MCF 10A (cell line): Measurements from ENCODE around the gene MRPL38. TPM values are rescaled to one million over a fixed set of nuclear protein-coding genes. Genes with fewer than 3 reads are reported as not detected.

Experiments
- BruUV-seq: library from RNA; stranded (reverse); fragments of 400-500 nt; replicated peaks from 2 replicates; lab custom pipeline; 2021; lab: Mats Ljungman, UMichigan
- CTCF ChIA-PET: fragments of 300-600 bp; sonication (Branson Sonifier 250); formaldehyde crosslinking; extraction: SDS; loops from one replicate; lab custom pipeline; 2021; ENCODE audit warnings: antibody characterized with exemption, inconsistent platforms; lab: Yijun Ruan, JAX
- POLR2A ChIA-PET: fragments of 300-600, 350-650 bp; sonication (Branson Sonifier 250); formaldehyde crosslinking; extraction: SDS; loops from one replicate; lab custom pipeline; 2020; ENCODE audit warnings: antibody characterized with exemption, inconsistent platforms; lab: Yijun Ruan, JAX
- DNase-seq: peaks from one replicate; pipeline ENCODE4 v3.0.0-alpha.2; 2018; ENCODE audit not compliant: unreplicated experiment
- H3K27ac Mint-ChIP-seq: one replicate; pipeline ENCODE4 v1.8.0; 2022; ENCODE audit warnings: mild to moderate bottlenecking, low read depth, mixed read lengths; ENCODE audit not compliant: unreplicated experiment
- H3K27me3 Mint-ChIP-seq: one replicate; pipeline ENCODE4 v1.8.0; 2022; ENCODE audit warnings: mixed read lengths; ENCODE audit not compliant: insufficient read depth, unreplicated experiment
- H3K36me3 Mint-ChIP-seq: one replicate; pipeline ENCODE4 v1.8.0; 2022; ENCODE audit warnings: mild to moderate bottlenecking, moderate library complexity, mixed read lengths; ENCODE audit not compliant: insufficient read depth, unreplicated experiment
- H3K4me1 Mint-ChIP-seq: one replicate; pipeline ENCODE4 v1.8.0; 2022; ENCODE audit warnings: mixed read lengths; ENCODE audit not compliant: insufficient read depth, unreplicated experiment
- H3K4me3 Mint-ChIP-seq: one replicate; pipeline ENCODE4 v1.8.0; 2022; ENCODE audit warnings: mild to moderate bottlenecking, moderate library complexity, mixed read lengths; ENCODE audit not compliant: unreplicated experiment
- H3K9me3 Mint-ChIP-seq: one replicate; pipeline ENCODE4 v1.8.0; 2022; ENCODE audit warnings: mixed read lengths; ENCODE audit not compliant: unreplicated experiment
- intact Hi-C: fragments of 100-400 bp; cut with micrococcal nuclease; formaldehyde crosslinking; loops from 2 replicates; pipeline ENCODE4 v1.14.1; 2022
- total RNA-seq: library from RNA; stranded (reverse); gene quantifications from 2 replicates; pipeline ENCODE4 v1.2.3, GENCODE V29; 2022
- TF ChIP-seq, protein P1 (sequence below): fragments of 200-600 bp; IDR thresholded peaks from one replicate; pipeline ENCODE4 v1.8.0; 2022; ENCODE audit warnings: antibody characterized with exemption, mild to moderate bottlenecking; ENCODE audit not compliant: unreplicated experiment

The MRPL38 gene
- total RNA-seq, 1 experiment from 2014 or later: 111 TPM

- Mint-ChIP-seq H3K36me3 (peaks cover 28% of the 10 kb centered on the region), H3K4me3 (peak overlapping the region; percentile 86), H3K9me3 (no peaks in the 10 kb centered on the region), H3K4me1 (peaks cover 13% of the 10 kb centered on the region), H3K27me3 (no peaks in the 10 kb centered on the region), H3K27ac (peak overlapping the region; percentile 89)
- ChIA-PET POLR2A (interaction anchor here (0.5 to 6.7 kb wide), 25 partner anchors 12 to 858 kb away, joined by 3 to 164 read pairs (median 6); partner anchors contain the start of genes ACOX1, GALK1, ITGB4 and MRPL38), CTCF (interaction anchor here (0.5 to 4.6 kb wide), 16 partner anchors 9 to 310 kb away, joined by 3 to 36 read pairs (median 3); partner anchors contain the start of genes MRPL38, TRIM65 and WBP2)
- TF ChIP-seq, protein P1, sequence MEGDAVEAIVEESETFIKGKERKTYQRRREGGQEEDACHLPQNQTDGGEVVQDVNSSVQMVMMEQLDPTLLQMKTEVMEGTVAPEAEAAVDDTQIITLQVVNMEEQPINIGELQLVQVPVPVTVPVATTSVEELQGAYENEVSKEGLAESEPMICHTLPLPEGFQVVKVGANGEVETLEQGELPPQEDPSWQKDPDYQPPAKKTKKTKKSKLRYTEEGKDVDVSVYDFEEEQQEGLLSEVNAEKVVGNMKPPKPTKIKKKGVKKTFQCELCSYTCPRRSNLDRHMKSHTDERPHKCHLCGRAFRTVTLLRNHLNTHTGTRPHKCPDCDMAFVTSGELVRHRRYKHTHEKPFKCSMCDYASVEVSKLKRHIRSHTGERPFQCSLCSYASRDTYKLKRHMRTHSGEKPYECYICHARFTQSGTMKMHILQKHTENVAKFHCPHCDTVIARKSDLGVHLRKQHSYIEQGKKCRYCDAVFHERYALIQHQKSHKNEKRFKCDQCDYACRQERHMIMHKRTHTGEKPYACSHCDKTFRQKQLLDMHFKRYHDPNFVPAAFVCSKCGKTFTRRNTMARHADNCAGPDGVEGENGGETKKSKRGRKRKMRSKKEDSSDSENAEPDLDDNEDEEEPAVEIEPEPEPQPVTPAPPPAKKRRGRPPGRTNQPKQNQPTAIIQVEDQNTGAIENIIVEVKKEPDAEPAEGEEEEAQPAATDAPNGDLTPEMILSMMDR: peak; percentile 34
- intact Hi-C loops: loop anchor here (2.0 kb wide), 1 partner anchor 99 kb away; a partner anchor contains a TSS
- no TSS peak for BruUV-seq
- peak; percentile 76 for DNase-seq
These were observed 26.9 kb downstream of the MRPL38 start for GRCh38 chr17:75877752-75878173.

GRCh38 chr17:75876938-75877751 lies 27.5 kb downstream of the MRPL38 start:
- peaks cover 28% of the 10 kb centered on the region for H3K36me3 Mint-ChIP-seq
- intact Hi-C loops: loop anchor here (2.0 kb wide), 1 partner anchor 98 kb away; a partner anchor contains a TSS
- TF ChIP-seq, protein P1: no peak
- peaks cover 13% of the 10 kb centered on the region for H3K4me1 Mint-ChIP-seq
- peak overlapping the region; percentile 89 for H3K27ac Mint-ChIP-seq
- peak; percentile 98 for DNase-seq
- peak overlapping the region; percentile 86 for H3K4me3 Mint-ChIP-seq
- POLR2A ChIA-PET: interaction anchor here (0.5 to 6.7 kb wide), 22 partner anchors 9 to 858 kb away, joined by 3 to 164 read pairs (median 6); partner anchors contain the start of genes GALK1, ITGB4, MRPL38 and RECQL5
- BruUV-seq: no TSS peak
- CTCF ChIA-PET: interaction anchor here (0.5 to 4.6 kb wide), 16 partner anchors 9 to 309 kb away, joined by 3 to 36 read pairs (median 4); partner anchors contain the start of genes MRPL38, TRIM65 and WBP2
- no peaks in the 10 kb centered on the region for H3K9me3 Mint-ChIP-seq
- no peaks in the 10 kb centered on the region for H3K27me3 Mint-ChIP-seq

DNA sequence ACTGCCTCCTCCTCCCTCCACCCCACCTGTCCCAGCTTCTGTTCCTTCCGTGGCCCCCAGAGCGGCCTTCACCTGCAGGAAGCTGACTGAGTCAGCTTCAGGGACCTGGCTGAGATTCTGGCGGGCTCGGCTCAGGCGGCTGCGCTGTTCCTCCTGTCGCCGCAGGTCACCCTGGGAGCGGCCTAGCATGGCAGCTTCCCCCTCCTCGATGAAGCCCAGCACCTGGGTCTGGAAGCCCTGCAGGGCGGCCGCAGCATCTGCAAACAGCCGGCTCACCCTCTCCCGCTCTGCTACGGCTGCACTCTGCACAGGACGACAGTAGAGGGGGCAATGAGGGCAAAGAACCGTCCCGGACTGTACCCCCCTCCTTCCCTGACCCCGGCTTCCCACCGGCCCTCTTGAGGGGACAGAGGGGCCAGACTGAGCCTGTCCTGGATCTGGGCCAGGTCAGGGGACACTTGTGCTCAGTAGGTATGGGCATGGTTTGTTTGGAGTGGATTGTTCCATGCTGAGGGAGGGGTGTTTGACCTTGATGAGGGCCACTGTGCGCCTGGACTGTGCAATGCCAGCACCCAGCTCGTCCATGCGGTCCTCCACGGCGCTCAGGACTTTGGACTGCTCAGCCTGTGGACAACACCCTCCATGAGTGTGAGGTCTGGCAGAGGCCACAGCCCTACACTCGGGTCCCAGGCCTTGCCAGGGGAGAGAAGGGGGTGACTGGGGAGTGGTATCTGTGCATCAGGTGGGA lies 28.3 kb downstream of the MRPL38 start:
- DNase-seq: no peak
- CTCF ChIA-PET: interaction anchor here (0.7 to 4.6 kb wide), 12 partner anchors 8 to 242 kb away, joined by 3 to 36 read pairs (median 4); partner anchors contain the start of genes TRIM65 and WBP2
- Mint-ChIP-seq H3K9me3 (no peaks in the 10 kb centered on the region), H3K27me3 (no peaks in the 10 kb centered on the region), H3K27ac (peak overlapping the region; percentile 89), H3K4me3 (peak overlapping the region; percentile 86), H3K4me1 (peaks cover 13% of the 10 kb centered on the region), H3K36me3 (peaks cover 28% of the 10 kb centered on the region)
- POLR2A ChIA-PET: interaction anchor here (0.6 to 6.7 kb wide), 19 partner anchors 8 to 598 kb away, joined by 3 to 164 read pairs (median 4); partner anchors contain the start of genes GALK1, ITGB4, MRPL38 and RECQL5
- intact Hi-C loops: loop anchor here (2.0 kb wide), 1 partner anchor 98 kb away; a partner anchor contains a TSS
- BruUV-seq: no TSS peak
- TF ChIP-seq, protein P1: peak; percentile 22
